ENCODE results near the gene GRHPR. TPM values are rescaled to one million over a fixed set of nuclear protein-coding genes. Genes with fewer than 3 reads are reported as not detected.
"Not testable (repeated sequence)": the region's sequence is repeated elsewhere in the genome, so short reads cannot be mapped to it uniquely, and the experiment has no call there.

Gene GRHPR
- total RNA-seq, 1 donor from 2014 or later, result 116 TPM

DNA sequence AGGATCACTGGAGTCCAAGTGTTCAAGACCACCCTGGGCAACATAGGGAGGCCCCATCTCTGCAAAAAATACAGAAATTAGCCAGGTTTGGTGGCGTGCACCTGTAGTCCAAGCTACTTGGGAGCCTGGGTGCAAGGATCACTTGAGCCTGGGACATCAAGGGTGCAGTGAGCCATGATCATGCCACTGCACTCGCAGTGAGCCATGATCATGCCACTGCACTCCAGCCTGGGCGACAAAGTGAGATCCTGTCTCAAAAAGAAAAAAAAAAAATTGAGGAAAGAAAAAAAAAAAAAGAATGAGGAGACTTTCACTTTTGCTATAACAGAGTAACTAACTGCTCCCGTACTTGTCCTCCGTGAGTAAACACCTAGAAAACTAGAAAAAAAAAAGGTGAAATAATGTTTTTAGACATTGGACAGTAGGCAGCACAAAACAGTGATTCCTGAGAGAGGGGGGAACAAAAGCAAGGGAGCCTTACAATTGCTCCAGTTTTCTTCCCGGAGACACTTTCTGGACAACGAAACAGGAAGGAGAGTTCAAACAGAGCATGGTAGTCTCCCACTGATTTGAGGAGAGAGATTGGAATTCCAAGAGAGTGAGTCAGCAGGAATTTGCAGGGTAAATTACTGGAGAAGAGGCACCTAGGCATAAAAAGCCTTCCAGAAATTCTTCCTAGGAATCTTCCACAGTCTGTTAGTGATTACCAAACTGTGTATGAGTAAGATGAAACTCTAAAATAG lies 49.6 kb downstream of the GRHPR start:
- H3K4me3 Mint-ChIP-seq, result peak overlapping the region; percentile 72
- no peaks in the 10 kb centered on the region for H3K79me2 ChIP-seq (ENCODE audit: low read depth)
- peaks cover 25% of the 10 kb centered on the region for H3K9me3 Mint-ChIP-seq
- peaks cover 8% of the 10 kb centered on the region for H3K9me3 ChIP-seq (ENCODE audit: low read depth)
- H3K4me1 ChIP-seq, result peaks cover 17% of the 10 kb centered on the region
- H3K4me1 Mint-ChIP-seq, result peaks cover 18% of the 10 kb centered on the region
- H3K27me3 Mint-ChIP-seq (ENCODE audit: insufficient read depth, low read depth), result peaks cover 14% of the 10 kb centered on the region
- H4K20me1 ChIP-seq (ENCODE audit: low read depth), result no peaks in the 10 kb centered on the region
- H3K27me3 ChIP-seq, result no peaks in the 10 kb centered on the region
- peak overlapping the region; percentile 96 for H3K27ac Mint-ChIP-seq
- TF ChIP-seq EZH2 (IDR thresholded peaks at IDR 0.05) (no peak), EZH2phosphoT487 (IDR thresholded peaks at IDR 0.05) (no peak)
- H3K4me3 ChIP-seq, result no peak overlapping the region
- peak; percentile 71 for DNase-seq (ENCODE audit: low spot score)
- H3K36me3 Mint-ChIP-seq, result no peaks in the 10 kb centered on the region
- H3K4me2 ChIP-seq, result peak overlapping the region; percentile 36
- peaks cover 37% of the 10 kb centered on the region for H3F3A ChIP-seq (ENCODE audit: low read depth)
- H3K27ac ChIP-seq, result peak overlapping the region; percentile 84
- no peaks in the 10 kb centered on the region for H3K36me3 ChIP-seq
- H2AFZ ChIP-seq (replicated peaks), result peak overlapping the region; percentile 1
- no peak overlapping the region for H3K9ac ChIP-seq

DNA sequence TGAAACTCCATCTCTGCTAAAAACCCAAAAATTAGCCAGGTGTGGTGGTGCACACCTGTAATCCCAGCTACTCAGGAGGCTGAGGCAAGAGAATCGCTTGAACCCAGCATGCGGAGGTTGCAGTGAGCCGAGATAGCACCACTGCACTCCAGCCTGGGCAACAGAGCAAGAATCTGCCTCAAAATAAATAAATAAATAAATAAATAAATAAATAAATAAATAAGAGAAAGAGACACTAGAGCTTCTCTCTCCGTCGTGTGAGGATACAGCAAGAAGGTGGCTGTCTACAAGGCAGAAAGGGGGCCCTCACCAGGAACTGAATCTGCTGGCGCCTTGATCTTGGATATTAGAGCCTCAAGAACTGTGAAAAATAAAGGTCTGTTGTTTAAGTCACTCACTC lies 51.5 kb downstream of the GRHPR start:
- DNase-seq (ENCODE audit: low spot score); H3K36me3 ChIP-seq; H3K4me2 ChIP-seq; H3K27ac ChIP-seq; H3K27ac Mint-ChIP-seq; H3K9me3 ChIP-seq (ENCODE audit: low read depth); H3K9ac ChIP-seq; H2AFZ ChIP-seq (replicated peaks); H3K27me3 ChIP-seq; H3K36me3 Mint-ChIP-seq; H3K79me2 ChIP-seq (ENCODE audit: low read depth); H3K4me3 Mint-ChIP-seq; H4K20me1 ChIP-seq (ENCODE audit: low read depth); H3K4me3 ChIP-seq: not testable (repeated sequence)
- H3K4me1 ChIP-seq, result peaks cover 16% of the 10 kb centered on the region
- peaks cover 14% of the 10 kb centered on the region for H3K27me3 Mint-ChIP-seq (ENCODE audit: insufficient read depth, low read depth)
- peaks cover 25% of the 10 kb centered on the region for H3K9me3 Mint-ChIP-seq
- H3F3A ChIP-seq (ENCODE audit: low read depth), result peaks cover 32% of the 10 kb centered on the region
- H3K4me1 Mint-ChIP-seq, result peaks cover 18% of the 10 kb centered on the region

GRCh38 chr9:37474438-37474837 lies 51.9 kb downstream of the GRHPR start:
- H3K27me3 Mint-ChIP-seq (ENCODE audit: insufficient read depth, low read depth), result peaks cover 14% of the 10 kb centered on the region
- no peaks in the 10 kb centered on the region for H3K36me3 ChIP-seq
- H3K36me3 Mint-ChIP-seq, result no peaks in the 10 kb centered on the region
- H3K4me1 ChIP-seq, result peaks cover 16% of the 10 kb centered on the region
- H3K4me3 ChIP-seq, result no peak overlapping the region
- H3K27ac Mint-ChIP-seq, result no peak overlapping the region
- H3K9ac ChIP-seq, result no peak overlapping the region
- H4K20me1 ChIP-seq (ENCODE audit: low read depth), result no peaks in the 10 kb centered on the region
- H3K27ac ChIP-seq, result no peak overlapping the region
- no peak for DNase-seq (ENCODE audit: low spot score)
- no peaks in the 10 kb centered on the region for H3K79me2 ChIP-seq (ENCODE audit: low read depth)
- H3K9me3 ChIP-seq (ENCODE audit: low read depth), result peaks cover 8% of the 10 kb centered on the region
- H3K4me3 Mint-ChIP-seq, result no peak overlapping the region
- H2AFZ ChIP-seq (replicated peaks), result no peak overlapping the region
- no peaks in the 10 kb centered on the region for H3K27me3 ChIP-seq
- peaks cover 32% of the 10 kb centered on the region for H3F3A ChIP-seq (ENCODE audit: low read depth)
- peaks cover 18% of the 10 kb centered on the region for H3K4me1 Mint-ChIP-seq
- H3K9me3 Mint-ChIP-seq, result peaks cover 25% of the 10 kb centered on the region
- TF ChIP-seq CTCF (IDR thresholded peaks at IDR 0.05) (no peak), EZH2 (IDR thresholded peaks at IDR 0.05) (no peak), EZH2phosphoT487 (IDR thresholded peaks at IDR 0.05) (no peak)
- H3K4me2 ChIP-seq, result no peak overlapping the region

DNA sequence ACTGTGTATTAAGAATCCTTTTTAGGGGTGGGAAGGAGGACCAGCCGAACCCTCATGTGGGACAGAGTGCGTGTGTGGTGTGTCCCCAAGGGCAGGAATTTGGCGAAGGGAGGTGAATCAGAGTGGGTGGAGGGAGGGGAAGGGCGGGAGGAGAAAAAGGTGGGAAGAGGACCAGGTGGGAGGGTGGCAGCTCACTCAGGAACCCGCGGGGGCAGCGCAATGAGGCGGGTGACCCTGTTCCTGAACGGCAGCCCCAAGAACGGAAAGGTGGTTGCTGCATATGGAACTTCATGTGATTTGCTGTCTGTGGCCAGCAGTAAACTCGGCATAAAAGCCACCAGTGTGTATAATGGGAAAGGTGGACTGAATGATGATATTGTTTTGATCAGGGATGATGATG lies 54.4 kb downstream of the GRHPR start:
- Mint-ChIP-seq H3K27me3 (ENCODE audit: insufficient read depth, low read depth) (peaks cover 14% of the 10 kb centered on the region), H3K4me1 (peaks cover 12% of the 10 kb centered on the region), H3K9me3 (peaks cover 25% of the 10 kb centered on the region), H3K36me3 (no peaks in the 10 kb centered on the region), H3K27ac (no peak overlapping the region), H3K4me3 (no peak overlapping the region)
- Histone ChIP-seq H3K4me1 (peaks cover 6% of the 10 kb centered on the region), H4K20me1 (ENCODE audit: low read depth) (no peaks in the 10 kb centered on the region), H3F3A (ENCODE audit: low read depth) (peaks cover 23% of the 10 kb centered on the region), H3K27ac (no peak overlapping the region), H3K4me3 (no peak overlapping the region), H3K27me3 (no peaks in the 10 kb centered on the region), H3K9ac (no peak overlapping the region), H3K4me2 (no peak overlapping the region), H3K9me3 (ENCODE audit: low read depth) (peaks cover 8% of the 10 kb centered on the region), H3K79me2 (ENCODE audit: low read depth) (no peaks in the 10 kb centered on the region), H3K36me3 (no peaks in the 10 kb centered on the region), H2AFZ (replicated peaks) (no peak overlapping the region)
- DNase-seq (ENCODE audit: low spot score), result no peak
- TF ChIP-seq CTCF (IDR thresholded peaks at IDR 0.05), result no peak
- TF ChIP-seq EZH2 (IDR thresholded peaks at IDR 0.05), result no peak
- no peak for TF ChIP-seq EZH2phosphoT487 (IDR thresholded peaks at IDR 0.05)

GRCh38 chr9:37477443-37477842 lies 54.9 kb downstream of the GRHPR start:
- not testable (repeated sequence) for H3K27ac Mint-ChIP-seq; H4K20me1 ChIP-seq (ENCODE audit: low read depth); H3K79me2 ChIP-seq (ENCODE audit: low read depth); DNase-seq (ENCODE audit: low spot score); H2AFZ ChIP-seq (replicated peaks); H3K27ac ChIP-seq; H3K9ac ChIP-seq; H3K4me3 Mint-ChIP-seq; H3K4me1 ChIP-seq; H3K4me1 Mint-ChIP-seq; H3K4me3 ChIP-seq; H3K27me3 ChIP-seq; H3K36me3 Mint-ChIP-seq; H3K4me2 ChIP-seq; H3K36me3 ChIP-seq; H3K9me3 ChIP-seq (ENCODE audit: low read depth)
- H3K9me3 Mint-ChIP-seq, result peaks cover 24% of the 10 kb centered on the region
- peaks cover 18% of the 10 kb centered on the region for H3F3A ChIP-seq (ENCODE audit: low read depth)
- H3K27me3 Mint-ChIP-seq (ENCODE audit: insufficient read depth, low read depth), result peaks cover 11% of the 10 kb centered on the region

GRCh38 chr9:37477987-37478619 lies 55.6 kb downstream of the GRHPR start:
- not testable (repeated sequence) for DNase-seq (ENCODE audit: low spot score); H3K79me2 ChIP-seq (ENCODE audit: low read depth); H3K36me3 ChIP-seq; H3K4me1 ChIP-seq; H3K4me3 ChIP-seq; H3K4me2 ChIP-seq; H4K20me1 ChIP-seq (ENCODE audit: low read depth); H3K27me3 Mint-ChIP-seq (ENCODE audit: insufficient read depth, low read depth); H3K4me3 Mint-ChIP-seq; H3K27me3 ChIP-seq; H3K27ac ChIP-seq; H3K9ac ChIP-seq; H3K36me3 Mint-ChIP-seq; H3K4me1 Mint-ChIP-seq; H2AFZ ChIP-seq (replicated peaks); H3K27ac Mint-ChIP-seq; H3K9me3 ChIP-seq (ENCODE audit: low read depth)
- H3K9me3 Mint-ChIP-seq, result peaks cover 22% of the 10 kb centered on the region
- H3F3A ChIP-seq (ENCODE audit: low read depth), result peaks cover 11% of the 10 kb centered on the region

Data from neural progenitor cell (in vitro differentiated cells).